NCI-H226 (cell line): Measurements from ENCODE around the gene PDE1A.
"Not testable (repeated sequence)": the region's sequence is repeated elsewhere in the genome, so short reads cannot be mapped to it uniquely, and the experiment has no call there.

Experiments
- DNase-seq: peaks from one replicate; pipeline ENCODE4 v3.0.0-alpha.2; 2015

The PDE1A gene

DNA sequence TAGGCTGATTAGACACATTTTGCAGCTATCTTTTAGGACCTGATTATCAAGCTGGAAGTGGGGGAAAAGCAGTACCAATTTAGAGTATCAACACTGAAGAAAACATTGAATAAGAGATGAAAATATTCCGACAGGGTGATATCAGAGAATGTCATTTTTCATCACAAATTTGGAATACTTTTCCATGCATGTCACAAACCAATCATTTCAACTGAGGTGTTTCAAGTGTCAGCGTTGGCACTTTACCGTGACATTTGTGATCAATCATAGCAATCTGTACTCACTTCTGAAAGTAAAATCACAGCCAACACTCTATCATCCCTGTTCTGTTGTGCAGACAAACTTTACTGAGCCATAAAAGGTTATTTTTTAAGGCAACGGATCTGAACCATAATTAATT lies 75.4 kb downstream of the PDE1A start:
- DNase-seq: no peak

GRCh38 chr2:182349268-182349667 lies 77.6 kb downstream of the PDE1A start:
- DNase-seq: no peak

GRCh38 chr2:182345384-182345783 lies 81.5 kb downstream of the PDE1A start:
- no peak for DNase-seq

DNA sequence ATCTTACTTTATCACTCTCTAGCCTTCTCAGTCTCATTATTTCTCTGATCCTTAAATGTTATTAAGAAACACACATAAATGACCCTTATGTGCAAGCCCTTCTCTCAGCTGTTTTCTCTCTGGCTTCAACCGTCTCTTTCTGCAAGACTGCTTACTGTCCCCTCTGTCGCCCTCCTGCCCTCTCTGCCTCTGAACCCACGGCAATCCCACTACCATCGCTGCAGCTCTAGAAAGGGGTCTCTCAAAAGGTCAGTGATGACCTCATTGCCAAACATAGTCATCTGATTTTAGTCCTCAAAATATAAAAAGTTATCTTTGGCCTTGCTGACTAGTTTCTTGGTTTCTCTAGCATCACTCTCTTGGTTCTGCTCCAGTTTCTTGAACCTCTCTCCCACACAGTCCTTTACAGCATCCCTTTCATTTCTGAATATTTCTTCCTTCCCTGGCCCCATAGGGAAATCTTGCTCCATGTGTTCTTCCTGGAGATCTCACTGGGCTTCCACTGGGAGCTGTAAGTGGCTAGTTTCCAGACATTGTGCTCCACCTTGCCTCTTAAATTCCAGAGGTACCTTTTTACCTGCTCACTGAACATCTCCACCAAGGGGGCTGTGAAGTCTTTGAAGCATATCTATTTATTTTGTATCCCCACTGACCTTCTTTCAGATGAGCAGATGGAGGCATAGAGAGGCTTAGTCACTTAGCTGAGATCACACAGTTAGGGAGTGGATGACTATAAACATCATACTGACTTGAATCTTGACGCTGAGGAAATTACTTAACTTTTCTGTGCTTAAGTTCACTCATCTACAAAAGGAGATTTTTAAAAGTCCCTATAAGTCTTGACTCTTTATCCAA lies 96.2 kb downstream of the PDE1A start:
- DNase-seq: no peak

- DNase-seq: peak; percentile 49
Measured at GRCh38 chr2:182324665-182325064, 102.2 kb downstream of the PDE1A start.

DNA sequence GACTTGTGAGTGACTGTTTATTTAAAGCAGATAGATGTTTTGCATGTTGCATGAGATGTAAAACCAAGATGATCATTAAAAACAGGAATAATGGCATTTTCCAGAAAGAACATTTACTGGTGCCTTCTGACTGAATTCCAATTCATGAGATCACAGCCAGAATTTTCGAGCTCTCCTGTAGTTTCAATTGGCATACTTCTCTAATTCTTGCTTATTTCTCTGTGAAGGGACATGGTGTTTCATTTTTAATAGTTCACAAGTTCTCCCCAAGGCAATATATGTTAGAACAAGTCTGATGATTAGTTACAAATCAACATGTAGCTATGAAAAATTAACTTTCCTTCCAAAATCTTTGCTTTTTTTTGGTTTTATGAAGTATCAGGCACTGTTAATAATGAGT lies 105.7 kb downstream of the PDE1A start:
- DNase-seq: no peak

- no peak for DNase-seq
Measured at GRCh38 chr2:182319556-182320505, 107.0 kb downstream of the PDE1A start.

- no peak for DNase-seq
Measured at GRCh38 chr2:182318466-182319220, 108.2 kb downstream of the PDE1A start.

DNA sequence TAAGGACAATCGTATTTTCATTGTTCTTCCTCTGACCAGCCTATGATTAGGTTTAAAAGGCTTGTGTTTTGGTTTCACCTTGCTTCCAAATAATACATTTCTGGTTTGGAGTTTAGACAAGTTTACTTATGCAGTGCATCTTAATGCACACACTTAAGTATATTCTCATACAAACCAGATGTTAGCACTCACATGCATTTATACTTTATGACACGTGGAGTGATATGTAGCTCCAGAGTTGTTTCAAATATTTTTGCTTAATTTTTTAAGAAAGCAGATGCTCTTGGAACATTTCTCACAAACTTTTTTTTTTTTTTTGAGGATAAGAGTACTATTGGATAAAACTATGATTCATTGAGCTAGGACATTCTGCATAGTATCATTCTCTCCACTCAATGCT lies 109.9 kb downstream of the PDE1A start:
- no peak for DNase-seq

- DNase-seq: no peak
Measured at GRCh38 chr2:182302972-182303371, 123.9 kb downstream of the PDE1A start.

DNA sequence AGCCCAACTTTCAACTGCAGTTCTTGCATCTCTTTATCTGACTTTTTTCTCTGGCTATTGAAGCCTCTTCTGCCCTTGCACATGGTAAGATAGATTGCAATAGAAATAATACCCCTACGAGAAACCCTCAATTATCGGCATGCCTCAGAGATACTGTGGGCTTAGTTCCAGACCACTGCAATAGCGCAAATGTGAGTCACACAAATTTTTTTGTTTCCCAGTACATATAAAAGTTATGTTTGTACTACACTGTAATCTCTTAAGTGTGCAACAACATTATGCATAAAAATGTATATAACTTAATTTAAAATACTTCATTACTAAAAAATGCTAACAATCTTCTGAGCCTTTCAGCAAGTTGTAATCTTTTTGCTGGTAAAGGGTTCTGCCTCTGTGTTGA lies 124.7 kb downstream of the PDE1A start:
- DNase-seq: peak; percentile 83

DNA sequence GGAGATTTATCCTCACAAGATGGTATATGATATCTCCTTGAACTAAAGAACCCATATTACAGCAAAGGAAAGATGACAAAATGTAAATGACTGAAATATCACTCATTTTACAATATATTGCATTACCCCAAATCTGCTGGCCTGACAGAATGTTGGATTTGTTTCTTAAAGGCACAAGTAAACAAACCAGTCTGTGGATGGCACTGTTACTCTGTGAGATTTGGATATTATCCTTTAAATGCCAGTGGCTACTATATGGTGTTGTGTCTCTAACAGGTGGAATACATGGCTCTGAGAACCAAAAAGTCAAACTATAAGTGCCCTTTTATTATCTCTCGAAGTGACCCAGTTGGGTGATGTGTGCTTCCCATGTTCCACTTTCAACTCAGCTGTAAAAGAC lies 125.7 kb downstream of the PDE1A start:
- peak; percentile 34 for DNase-seq

GRCh38 chr2:182300608-182301007 lies 126.2 kb downstream of the PDE1A start:
- no peak for DNase-seq

DNA sequence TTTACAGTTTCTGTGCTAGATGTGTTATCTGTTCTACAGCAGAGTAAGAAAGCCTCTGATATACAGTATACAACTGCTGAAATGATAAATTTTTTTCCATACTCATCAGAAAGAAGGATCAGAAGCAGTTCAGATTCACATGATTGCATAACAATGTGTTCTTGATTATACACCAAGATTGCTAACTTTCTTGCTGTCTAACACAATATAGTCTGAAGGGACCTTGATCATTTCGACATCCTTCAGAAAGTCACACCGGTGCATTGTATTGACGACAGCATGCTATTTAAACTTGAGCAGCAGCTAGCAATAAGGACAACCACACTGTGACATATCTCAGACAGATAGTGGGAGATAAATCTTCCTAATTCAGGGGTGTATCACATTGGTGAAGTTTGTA lies 127.2 kb downstream of the PDE1A start:
- DNase-seq: no peak

DNA sequence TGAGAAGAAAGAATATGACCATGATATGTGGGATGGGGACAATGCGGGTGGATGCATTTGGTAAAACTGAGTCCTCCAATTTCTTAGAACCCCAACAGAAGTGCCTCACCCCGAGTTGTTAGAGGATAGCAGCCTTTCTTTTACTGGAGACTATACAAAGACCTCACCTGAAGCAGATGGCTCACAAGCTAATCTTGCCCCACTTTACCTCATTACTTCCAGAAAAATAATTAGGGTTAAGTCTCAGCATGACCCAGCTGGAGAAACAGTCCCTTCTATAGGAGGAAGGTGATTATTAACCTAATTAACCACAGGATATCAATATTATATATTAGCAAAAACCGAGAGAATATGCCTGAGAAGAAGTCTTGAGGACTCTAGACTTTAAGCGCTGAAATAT lies 128.4 kb downstream of the PDE1A start:
- no peak for DNase-seq

- no peak for DNase-seq
Measured at GRCh38 chr2:182291296-182291695, 135.5 kb downstream of the PDE1A start.

DNA sequence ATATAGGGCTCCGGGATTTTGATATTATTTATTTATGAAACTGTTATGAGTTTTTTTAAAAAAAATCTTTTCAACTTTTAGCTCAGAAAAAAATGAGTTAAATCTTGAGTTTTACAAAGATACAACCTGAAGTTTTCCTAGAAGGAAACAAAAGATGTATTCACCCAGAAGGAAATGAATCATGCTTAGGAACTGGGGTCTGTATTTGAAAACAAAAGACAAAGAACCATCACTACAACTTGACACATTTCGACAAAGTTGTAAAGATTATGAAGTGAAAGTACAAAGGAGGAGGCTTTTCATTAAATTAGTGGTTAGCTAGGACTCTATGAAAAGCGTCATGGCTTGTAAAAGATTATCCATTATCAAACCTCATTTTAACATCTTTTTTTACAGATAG lies 143.3 kb downstream of the PDE1A start:
- DNase-seq: no peak

- DNase-seq: no peak
Measured at GRCh38 chr2:182281276-182281675, 145.6 kb downstream of the PDE1A start.

- peak; percentile 42 for DNase-seq
Measured at GRCh38 chr2:182280118-182280517, 146.7 kb downstream of the PDE1A start.

GRCh38 chr2:182276662-182277061 lies 150.2 kb downstream of the PDE1A start:
- not testable (repeated sequence) for DNase-seq

DNA sequence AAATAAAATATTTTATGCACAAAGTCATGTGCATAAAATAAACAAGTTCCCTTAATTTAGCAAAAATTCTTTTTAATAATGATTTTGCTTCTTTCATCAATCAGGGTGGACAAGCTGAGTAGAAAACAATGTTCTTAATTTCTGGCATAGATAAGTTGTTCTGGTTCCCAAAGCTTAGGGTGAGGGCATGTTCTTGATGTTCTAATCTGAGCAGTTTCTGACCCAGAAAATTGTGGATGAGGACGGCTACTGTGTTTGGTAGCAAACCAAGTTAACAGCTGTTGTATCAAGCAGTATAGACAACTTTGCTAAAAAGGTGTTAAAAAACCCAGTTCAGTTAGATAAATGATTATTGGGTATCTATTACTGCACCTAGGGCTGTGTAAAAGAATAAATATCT lies 158.9 kb downstream of the PDE1A start:
- no peak for DNase-seq

- peak; percentile 42 for DNase-seq
Measured at GRCh38 chr2:182266909-182267308, 159.9 kb downstream of the PDE1A start.

DNA sequence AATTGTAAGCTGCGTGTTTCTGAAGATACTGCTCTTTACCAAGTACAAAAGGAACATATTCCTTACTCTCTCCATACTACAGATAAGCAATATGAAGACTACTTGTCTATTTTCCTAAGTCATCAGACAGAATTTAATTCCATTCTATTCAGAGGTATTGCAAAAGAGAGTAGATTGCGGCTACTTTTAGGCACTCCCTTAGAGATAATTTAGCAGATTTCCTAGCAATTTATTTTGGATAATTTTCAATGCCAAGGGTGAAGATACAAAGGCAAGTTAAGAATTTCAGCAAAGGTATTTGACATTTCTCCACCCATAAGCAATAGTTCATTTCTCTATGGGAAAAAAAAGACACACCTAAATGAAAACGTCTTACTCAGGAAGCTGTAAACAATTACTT lies 161.1 kb downstream of the PDE1A start:
- peak; percentile 27 for DNase-seq
